ENCODE data around the gene DUSP18. TPM values are rescaled to one million over a fixed set of nuclear protein-coding genes. Genes with fewer than 3 reads are reported as not detected.

DUSP18 gene
- polyA plus RNA-seq, 1 of the 3 experiments (the other 2 are of a cell fraction), result 11.7 TPM

- H3K79me2 ChIP-seq (ENCODE audit: insufficient read depth), result no peaks in the 10 kb centered on the region
- ChIA-PET POLR2A (no interaction called here), CTCF (no interaction called here)
- no peaks in the 10 kb centered on the region for H3F3A ChIP-seq (replicated peaks; ENCODE audit: insufficient read depth)
- H3K4me2 ChIP-seq, result no peak overlapping the region
- no peaks in the 10 kb centered on the region for H3K9me3 ChIP-seq
- H4K20me1 ChIP-seq (ENCODE audit: insufficient read depth), result no peaks in the 10 kb centered on the region
- H3K27me3 ChIP-seq (ENCODE audit: insufficient read depth), result no peaks in the 10 kb centered on the region
- no peaks in the 10 kb centered on the region for H3K9me2 ChIP-seq
- H3K36me3 ChIP-seq (replicated peaks in 1 of 2; ENCODE audit: control insufficient read depth in 1 of 2, insufficient read depth in 2 of 2, low read length in 1 of 2), result no peaks in the 10 kb centered on the region
- no peak for TF ChIP-seq EP300 (IDR thresholded peaks at IDR 0.05; ENCODE audit: borderline replicate concordance in 1 of 2, low read depth in 1 of 2, low read length in 1 of 2)
- TF ChIP-seq RFX5 (IDR thresholded peaks at IDR 0.05; ENCODE audit: low read length), result no peak
- TF ChIP-seq MXI1 (IDR thresholded peaks at IDR 0.05; ENCODE audit: low read depth, low read length), result no peak
- TF ChIP-seq SMC3 (IDR thresholded peaks at IDR 0.05; ENCODE audit: low read depth, low read length), result no peak
- TF ChIP-seq POLR2AphosphoS5 (IDR thresholded peaks at IDR 0.05; ENCODE audit: low read depth, low read length), result no peak
- TF ChIP-seq RXRA (IDR thresholded peaks at IDR 0.05; ENCODE audit: borderline replicate concordance, low read depth), result no peak
- TF ChIP-seq, protein P1, sequence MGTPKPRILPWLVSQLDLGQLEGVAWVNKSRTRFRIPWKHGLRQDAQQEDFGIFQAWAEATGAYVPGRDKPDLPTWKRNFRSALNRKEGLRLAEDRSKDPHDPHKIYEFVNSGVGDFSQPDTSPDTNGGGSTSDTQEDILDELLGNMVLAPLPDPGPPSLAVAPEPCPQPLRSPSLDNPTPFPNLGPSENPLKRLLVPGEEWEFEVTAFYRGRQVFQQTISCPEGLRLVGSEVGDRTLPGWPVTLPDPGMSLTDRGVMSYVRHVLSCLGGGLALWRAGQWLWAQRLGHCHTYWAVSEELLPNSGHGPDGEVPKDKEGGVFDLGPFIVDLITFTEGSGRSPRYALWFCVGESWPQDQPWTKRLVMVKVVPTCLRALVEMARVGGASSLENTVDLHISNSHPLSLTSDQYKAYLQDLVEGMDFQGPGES (IDR thresholded peaks at IDR 0.05; ENCODE audit: low read depth, low read length), result no peak
- TF ChIP-seq CHD2 (IDR thresholded peaks at IDR 0.05; ENCODE audit: low read length, partially characterized antibody), result no peak
- no peak for TF ChIP-seq ZBTB33 (IDR thresholded peaks at IDR 0.05; ENCODE audit: borderline replicate concordance, low read depth)
- TF ChIP-seq, protein P2, sequence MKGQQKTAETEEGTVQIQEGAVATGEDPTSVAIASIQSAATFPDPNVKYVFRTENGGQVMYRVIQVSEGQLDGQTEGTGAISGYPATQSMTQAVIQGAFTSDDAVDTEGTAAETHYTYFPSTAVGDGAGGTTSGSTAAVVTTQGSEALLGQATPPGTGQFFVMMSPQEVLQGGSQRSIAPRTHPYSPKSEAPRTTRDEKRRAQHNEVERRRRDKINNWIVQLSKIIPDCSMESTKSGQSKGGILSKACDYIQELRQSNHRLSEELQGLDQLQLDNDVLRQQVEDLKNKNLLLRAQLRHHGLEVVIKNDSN (IDR thresholded peaks at IDR 0.05; ENCODE audit: borderline replicate concordance, low read depth), result no peak
- TF ChIP-seq GABPA (IDR thresholded peaks at IDR 0.05; ENCODE audit: low read depth), result no peak
- no peak for TF ChIP-seq ELF1 (IDR thresholded peaks at IDR 0.05)
- H3K4me3 ChIP-seq (ENCODE audit: low read depth in 2 of 2, low read length in 1 of 2), result no peak overlapping the region
- no peak for DNase-seq
- H2AFZ ChIP-seq (ENCODE audit: low read depth), result no peak overlapping the region
- WGBS (ENCODE audit: low lambda C conversion rate), result 92% methylated on average over 7 of the region's 8 CpGs
- H3K27ac ChIP-seq (ENCODE audit: low read depth in 2 of 2, low read length in 1 of 2), result no peak overlapping the region
- H3K4me1 ChIP-seq (ENCODE audit: control insufficient read depth in 1 of 2, insufficient read depth in 2 of 2, low read depth in 1 of 2, low read length in 1 of 2), result peaks cover 2 to 9% of the 10 kb centered on the region in 2 experiments; a peak in 1 of 4 replicates
- no peak overlapping the region for H3K9ac ChIP-seq
Measured at GRCh38 chr22:30612789-30613188, 54.9 kb downstream of the DUSP18 start.

Other genes with a start within 250 kb of the DUSP18 start
- 11.9 and 18.9 TPM in 2 replicates for gene MTFP1, start 242.1 kb downstream of the DUSP18 start, polyA plus RNA-seq (2012; rRNA removed)
- not detected in 2 replicates for gene SEC14L3, start 195.9 kb downstream of the DUSP18 start, polyA plus RNA-seq (2012; rRNA removed)
- gene SEC14L4, start 162.2 kb downstream of the DUSP18 start, polyA plus RNA-seq (2012; rRNA removed), result not detected in 2 replicates
- not detected in 2 replicates for gene SEC14L6, start 121.1 kb downstream of the DUSP18 start, polyA plus RNA-seq (2012; rRNA removed)
- gene GAL3ST1, start 93.2 kb downstream of the DUSP18 start, polyA plus RNA-seq (2012; rRNA removed), result 0.08 TPM in 1 of 2 replicates, not detected in the other
- 109 and 119 TPM in 2 replicates for gene PES1, start 76.0 kb downstream of the DUSP18 start, polyA plus RNA-seq (2012; rRNA removed)
- 4.1 and 4.5 TPM in 2 replicates for gene TCN2, start 60.7 kb downstream of the DUSP18 start, polyA plus RNA-seq (2012; rRNA removed)
- 2.8 and 2.9 TPM in 2 replicates for gene SLC35E4, start 32.1 kb downstream of the DUSP18 start, polyA plus RNA-seq (2012; rRNA removed)
- 2.6 and 3.1 TPM in 2 replicates for gene OSBP2, start 27.0 kb upstream of the DUSP18 start, polyA plus RNA-seq (2012; rRNA removed)